GM21367 (cell line): ENCODE measurements around the gene E2F1.
"Not testable (repeated sequence)": the region's sequence is repeated elsewhere in the genome, so short reads cannot be mapped to it uniquely, and the experiment has no call there.

ENCODE experiments used
- ATAC-seq: cut with Tn5 transposase; IDR thresholded peaks from one replicate; pipeline ENCODE4 v1.9.1; 2021; ENCODE audit not compliant: unreplicated experiment

Gene E2F1

GRCh38 chr20:33646191-33646590 is 40.0 kb downstream of the E2F1 start:
- ATAC-seq = no peak

DNA sequence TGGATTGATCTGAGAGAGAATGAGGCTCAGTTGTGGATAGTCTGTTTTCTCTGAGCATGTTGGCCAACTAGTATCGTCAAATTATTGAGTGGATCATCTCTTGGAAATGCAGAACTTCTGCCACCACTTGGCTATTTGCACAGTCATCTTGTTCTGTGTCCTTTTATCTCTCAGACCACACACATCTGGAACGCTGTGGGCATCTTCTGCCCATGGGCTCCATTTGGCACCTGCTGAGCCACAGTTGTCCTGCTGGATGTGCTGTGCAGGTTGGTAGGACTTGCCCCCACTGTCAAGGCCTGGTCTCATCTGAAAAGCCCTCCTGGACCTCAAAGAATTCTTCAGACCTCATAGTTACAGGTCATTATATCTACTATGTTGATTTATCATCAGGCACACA is 40.8 kb downstream of the E2F1 start:
- ATAC-seq = no peak

- no peak for ATAC-seq
Observed at GRCh38 chr20:33645072-33645358, 41.2 kb downstream of the E2F1 start.

DNA sequence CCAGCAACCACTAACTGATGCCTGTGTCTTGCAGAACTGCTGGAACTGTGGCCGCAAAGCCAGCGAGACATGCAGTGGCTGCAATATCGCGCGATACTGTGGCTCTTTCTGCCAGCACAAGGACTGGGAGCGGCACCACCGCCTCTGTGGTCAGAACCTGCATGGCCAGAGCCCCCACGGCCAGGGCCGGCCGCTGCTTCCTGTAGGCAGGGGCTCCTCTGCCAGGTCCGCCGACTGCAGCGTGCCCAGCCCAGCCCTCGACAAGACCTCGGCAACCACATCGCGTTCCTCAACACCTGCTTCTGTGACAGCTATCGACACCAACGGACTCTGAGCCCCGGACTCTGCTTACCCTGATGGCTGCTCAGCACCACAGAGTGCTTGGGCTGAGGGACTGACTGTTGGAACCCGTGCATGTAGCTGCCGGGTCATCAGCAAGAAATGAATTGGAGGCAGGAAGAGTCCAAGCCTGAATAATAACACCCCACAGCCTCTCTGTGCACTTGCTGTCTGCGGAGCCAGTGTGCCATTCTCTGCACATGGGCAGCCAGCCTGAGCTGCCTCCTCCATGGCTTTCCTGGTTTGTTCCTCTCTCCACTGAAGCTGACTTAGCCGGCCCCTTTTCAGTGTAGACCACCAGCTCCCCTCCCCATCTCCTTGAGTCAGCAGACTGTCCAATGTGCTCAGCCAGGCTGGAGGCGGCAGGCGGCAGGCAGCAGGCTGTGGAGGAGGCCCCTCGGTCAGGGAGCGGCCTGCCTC is 41.7 kb downstream of the E2F1 start:
- no peak for ATAC-seq

DNA sequence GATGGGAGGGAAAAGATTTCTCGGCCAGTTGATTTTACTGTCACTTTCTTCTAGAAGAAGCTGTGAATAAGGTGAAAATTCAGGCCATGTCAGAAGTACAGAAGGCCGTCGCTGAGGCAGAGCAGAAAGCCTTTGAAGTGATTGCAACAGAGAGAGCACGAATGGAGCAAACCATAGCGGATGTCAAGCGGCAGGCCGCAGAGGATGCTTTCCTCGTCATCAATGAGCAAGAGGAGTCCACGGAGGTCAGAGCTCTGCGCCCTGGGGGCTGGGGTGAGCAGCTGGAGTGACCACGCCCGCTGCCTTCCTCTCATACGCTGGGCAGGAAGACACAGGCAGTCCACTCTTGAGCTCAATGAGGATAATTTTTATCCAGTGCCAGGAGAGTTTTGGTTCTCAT is 45.9 kb downstream of the E2F1 start:
- ATAC-seq = no peak

- no peak for ATAC-seq
Observed at GRCh38 chr20:33636776-33637175, 49.4 kb downstream of the E2F1 start.

DNA sequence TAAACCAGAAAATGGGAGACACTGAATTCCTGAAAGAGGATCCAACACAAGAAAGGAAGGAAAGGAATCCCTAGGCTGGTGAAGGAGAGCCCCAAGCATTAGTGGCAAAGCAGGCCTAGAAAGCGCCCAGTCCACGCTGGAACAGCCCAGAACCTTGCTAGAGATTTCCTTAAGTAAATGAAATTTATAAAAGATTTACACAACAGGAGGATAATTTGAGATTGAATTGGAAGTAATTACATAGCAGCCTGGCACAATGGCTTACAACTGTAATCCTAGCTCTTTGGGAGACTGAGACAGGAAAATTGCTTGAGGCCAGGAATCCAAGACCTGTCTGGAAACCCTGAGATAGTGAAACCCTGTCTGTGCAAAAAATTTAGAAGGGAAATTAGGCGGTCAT is 50.8 kb downstream of the E2F1 start:
- no peak for ATAC-seq

DNA sequence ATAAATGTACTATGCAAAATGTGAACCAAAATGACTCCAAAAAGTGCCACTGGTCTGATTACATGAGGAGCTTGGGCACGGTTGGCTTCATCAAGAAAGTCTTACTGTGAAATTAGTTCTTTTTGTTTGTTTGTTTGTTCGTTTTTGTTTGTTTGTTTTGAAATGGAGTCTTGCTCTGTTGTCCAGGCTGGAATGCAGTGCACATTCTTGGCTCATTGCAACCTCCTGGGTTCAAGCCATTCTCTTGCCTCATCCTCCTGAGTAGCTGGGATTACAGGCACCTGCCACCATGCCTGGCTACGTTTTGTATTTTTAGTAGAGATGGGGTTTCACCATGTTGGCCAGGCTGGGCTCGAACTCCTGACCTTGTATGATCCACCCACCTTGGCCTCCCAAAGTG is 54.3 kb downstream of the E2F1 start:
- not testable (repeated sequence) for ATAC-seq

- no peak for ATAC-seq
Observed at GRCh38 chr20:33630507-33630906, 55.7 kb downstream of the E2F1 start.

DNA sequence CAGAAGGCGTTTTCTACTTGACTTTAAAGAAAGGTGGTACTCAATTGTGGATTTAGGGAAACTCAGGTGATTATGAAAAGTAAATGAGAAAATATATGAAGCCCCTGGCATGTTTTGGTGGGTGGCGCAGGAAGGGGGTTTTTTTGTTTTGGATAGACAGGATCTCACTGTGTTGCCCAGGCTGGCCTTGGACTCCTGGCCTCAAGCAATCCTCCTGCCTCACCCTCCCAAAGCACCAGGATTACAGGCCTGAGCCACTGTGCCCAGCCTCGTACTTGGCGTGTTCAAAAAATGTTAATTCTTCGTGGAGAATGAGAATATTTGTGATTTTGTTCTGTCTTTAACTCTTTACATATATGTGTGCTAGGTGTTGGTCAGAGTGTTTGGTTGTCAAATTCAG is 56.2 kb downstream of the E2F1 start:
- ATAC-seq = no peak

- ATAC-seq = no peak
Observed at GRCh38 chr20:33629533-33629932, 56.7 kb downstream of the E2F1 start.

DNA sequence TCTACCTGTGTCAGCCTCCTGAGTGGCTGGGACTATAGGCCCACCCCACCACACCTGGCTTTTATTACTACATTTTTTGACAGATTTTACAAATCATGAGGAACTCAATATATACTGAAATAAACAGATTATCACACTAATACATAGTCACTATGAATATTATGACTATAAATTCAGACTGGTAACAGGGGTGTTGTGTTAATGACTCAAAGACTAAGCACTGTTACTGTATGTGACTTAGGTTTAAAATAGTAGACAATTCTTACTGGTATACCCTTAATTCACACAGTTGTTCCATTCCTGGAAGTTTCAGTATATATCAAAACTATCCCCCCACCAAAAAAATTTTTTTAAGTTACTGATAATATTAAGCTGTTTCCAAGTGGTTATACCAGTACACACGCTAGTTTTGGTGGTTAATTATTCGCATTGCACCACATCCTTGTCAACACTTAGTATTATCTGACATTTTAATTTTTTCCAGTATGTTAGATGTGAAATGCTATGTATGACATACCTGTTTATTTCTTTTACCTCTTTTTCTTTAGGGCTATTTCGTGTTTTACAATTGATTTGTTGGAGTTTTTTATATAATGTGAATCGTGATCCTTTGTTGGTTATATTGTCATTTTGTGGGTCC is 58.5 kb downstream of the E2F1 start:
- no peak for ATAC-seq

DNA sequence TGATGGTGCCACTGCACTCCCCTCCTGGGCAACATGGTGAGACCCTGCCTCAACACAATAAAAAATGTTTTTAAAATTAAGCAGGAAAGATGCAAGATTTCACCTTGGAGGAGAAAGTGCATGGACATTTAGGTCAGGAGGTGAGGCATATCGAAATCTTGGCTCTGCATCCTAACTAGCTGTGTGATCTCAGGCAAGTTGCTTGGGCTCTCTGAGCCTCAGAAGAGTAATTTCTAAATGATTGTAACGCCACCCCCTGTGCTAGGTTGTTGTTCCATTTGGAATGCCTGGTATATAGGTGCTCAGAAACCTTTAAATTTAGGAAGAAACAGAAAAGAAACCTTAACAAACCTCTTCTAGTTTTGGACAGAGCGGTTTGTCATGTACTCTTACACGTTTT is 60.0 kb downstream of the E2F1 start:
- no peak for ATAC-seq
